OCI-M1 (cell line): ENCODE results near the gene HMCES.

Experiments used
- DNase-seq: peaks from one replicate; lab custom pipeline; 2025; lab: John Stamatoyannopoulos, UW

HMCES gene

DNA sequence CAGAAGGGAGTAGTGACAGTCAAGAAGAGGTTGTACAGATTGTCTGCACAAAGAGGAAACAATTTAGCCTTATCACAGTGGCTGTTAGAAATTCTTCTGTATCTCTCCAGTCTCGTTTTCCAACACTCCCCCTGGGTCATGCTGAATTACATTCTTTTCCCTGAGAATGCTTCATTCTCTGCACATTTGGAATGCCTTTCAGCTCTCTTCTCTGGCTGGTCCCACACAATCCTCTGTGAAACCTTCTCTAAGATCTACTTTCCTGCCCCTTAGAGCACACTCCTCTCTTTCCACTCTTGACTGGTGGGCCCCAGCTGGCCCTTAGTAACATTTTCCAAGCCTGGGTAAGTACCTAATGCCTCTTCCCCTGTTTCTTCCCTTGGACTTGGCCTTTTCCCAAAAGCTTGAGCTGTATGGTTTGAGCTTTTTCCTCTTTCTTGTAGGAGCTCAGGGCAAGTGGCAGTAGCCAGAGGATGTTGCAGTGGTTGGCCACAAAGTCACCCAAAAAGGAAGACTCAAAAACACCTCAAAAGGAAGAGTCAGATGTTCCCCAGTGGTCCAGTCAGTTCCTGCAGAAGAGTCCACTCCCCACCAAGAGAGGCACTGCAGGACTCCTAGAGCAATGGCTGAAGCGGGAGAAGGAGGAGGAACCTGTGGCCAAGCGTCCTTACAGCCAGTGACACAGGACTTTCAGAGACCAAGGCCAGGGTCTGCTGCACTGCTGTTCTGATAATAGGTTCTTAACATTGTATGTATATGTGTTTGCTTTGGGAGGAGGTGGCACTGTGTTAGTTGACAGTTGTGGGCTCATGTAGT is 25.7 kb downstream of the HMCES start:
- DNase-seq, result no peak

DNA sequence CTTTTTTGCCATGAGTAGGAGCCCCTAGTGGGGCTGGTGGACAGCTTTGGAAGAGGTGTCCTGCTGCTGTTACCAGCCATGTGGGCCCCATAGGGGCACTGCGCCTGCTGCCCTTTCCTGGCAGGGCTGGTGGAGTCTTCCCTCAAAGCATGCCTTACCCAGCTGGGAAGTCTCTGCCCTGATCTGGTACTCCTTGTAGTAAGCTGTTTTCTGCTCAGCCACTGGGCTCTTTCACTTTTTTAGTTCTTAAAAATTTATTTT is 26.2 kb downstream of the HMCES start:
- no peak for DNase-seq

DNA sequence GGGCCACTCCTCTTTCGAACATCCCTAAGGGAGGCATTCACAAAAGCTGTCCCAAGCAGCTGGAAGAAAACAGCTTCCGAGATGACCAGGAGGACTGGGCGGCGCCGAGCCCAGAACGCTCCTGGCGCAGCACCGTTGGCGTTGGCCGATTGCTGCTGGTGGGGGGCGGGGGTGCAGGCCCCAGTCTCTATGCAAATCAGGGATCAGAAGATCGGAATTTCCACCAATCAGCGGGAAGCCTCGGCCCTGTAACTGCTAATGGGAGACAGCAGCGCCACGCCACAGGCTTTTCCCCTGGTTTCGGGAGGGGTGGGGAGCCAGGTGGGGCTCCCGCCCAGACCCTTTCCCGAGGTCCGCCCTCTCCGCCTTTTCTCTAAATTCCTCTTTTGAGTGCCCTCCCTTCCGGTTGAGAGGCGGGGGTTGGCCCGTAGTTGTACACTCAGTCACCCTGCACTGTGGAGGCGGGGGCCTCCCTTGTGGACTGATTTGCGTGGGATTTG is 27.0 kb downstream of the HMCES start:
- no peak for DNase-seq

DNA sequence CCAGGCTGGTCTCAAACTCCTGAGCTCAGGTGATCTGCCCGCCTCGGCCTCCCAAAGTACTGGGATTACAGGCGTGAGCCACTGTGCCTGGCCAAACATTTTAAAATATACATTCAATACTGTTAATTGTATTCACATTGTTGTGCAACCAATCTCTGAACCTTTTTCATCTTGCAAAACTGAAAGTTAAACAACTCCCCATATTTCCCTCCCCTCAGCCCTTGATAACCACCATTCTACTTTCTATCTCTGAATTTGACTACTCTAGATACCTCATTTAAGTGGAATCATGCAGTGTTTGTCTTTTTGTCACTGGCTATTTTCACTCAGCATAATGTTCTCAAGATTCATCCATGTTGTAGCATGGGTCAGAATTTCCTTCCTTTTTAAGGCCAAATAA is 30.0 kb downstream of the HMCES start:
- peak; percentile 12 for DNase-seq

DNA sequence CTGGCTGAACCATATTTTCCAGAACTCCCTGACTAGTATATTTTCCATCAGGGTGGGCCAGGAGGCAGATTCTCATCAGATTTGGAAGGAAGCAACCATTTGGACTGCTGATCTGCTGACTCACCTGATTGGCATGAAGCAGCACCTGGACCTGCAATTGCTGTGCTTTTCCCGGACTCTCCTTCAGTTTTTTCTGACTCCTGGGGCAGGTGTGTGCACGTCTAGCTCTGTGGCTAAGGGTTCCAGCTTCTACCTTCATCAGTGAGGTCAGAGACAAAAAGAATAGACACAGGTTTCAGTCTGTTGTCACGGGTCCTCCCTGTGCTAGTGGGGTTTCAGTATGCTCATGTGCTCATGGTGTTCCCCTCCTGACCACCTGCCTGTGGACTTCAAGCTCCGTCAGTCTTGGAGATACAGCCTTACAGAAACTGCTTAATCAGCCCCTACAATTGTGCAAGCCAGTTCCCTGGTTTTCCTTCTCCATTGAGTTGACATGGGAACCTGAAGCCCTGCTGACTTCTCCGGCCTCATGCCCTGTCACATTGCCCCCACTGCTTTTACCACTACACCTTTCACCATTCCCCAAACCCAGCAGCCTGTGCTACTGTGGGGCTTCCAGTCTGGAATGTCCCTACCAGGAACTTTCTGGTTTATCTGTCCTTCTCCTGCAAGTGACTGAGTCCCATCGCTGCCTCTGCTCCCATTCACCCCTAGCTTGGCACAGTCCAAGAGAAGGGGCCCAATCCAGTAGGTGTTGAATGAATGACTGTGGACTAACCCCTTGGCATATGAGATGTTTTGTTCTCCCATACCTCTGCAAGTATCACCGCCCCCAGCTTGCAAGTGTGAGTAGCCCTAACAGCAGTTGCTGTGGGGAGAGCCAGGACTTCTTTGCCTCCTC is 31.7 kb downstream of the HMCES start:
- DNase-seq, result no peak

DNA sequence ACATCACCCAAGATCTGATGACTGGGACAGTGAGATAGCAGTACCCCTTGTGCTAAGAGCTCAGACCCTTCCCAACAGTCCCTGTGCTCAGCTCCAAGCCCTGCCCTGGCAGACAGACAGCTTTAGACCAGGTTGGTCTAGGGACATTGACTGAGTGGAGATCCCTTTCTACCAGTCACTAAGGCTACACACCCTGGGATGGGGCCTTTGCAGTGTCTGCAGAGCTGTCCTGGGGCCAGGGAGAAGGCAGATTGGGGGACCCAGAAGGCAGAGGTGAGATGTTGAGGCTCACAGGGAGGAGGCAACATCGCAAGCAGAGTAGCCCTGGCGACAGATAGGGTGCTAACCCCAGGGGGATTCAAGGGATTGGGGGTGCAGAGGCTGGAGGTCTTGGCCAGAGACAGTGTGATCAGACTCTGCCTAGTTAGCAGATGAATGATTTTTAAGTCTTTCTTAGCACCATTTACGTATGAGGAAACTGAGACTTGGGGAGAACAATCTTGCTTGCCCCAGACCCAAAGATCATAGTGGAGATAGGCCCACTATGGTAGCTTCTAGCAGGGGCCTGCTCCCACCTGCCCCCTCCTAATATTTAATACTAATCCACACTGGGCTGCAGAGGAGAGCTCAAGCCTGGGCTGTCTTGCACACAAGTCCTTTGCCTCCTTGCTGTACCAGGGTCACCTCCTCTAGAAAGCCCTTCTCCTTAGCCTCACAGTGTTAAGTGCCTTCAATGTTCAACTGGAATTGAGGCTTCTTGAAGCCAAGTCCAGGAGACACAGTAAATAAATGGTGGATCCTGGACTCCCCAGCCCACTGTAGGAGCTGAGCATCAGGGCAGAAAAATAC is 32.6 kb downstream of the HMCES start:
- DNase-seq, result no peak

DNA sequence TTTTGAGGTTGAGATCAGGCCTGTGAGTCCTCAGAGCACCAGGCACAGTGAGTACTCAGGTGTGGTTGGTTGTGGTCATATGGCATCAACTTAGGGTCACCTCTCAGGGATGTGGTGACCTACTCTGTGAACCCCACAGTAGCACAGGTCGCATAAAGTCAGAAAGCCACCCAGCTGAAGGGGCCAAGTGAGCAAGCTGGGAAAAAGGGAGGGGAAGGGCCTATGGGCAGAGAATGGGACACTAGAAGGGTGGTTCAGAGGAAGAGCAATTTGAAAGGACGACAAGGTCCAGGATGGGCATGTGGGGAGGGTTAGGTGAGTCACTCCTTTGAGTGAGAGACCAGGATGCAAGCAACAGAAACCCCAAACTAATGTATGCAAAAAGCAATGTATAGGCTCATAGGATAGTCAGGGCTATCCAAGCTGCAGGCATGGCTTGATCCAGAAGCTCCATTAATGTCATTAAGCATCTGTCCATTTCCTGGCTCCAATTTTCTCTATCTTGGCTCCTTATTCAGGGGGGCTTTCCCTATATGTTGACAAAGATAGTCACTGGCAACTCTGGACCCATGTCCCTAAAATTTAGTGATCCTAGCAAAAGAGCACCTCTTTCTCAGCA is 33.5 kb downstream of the HMCES start:
- DNase-seq, result no peak

DNA sequence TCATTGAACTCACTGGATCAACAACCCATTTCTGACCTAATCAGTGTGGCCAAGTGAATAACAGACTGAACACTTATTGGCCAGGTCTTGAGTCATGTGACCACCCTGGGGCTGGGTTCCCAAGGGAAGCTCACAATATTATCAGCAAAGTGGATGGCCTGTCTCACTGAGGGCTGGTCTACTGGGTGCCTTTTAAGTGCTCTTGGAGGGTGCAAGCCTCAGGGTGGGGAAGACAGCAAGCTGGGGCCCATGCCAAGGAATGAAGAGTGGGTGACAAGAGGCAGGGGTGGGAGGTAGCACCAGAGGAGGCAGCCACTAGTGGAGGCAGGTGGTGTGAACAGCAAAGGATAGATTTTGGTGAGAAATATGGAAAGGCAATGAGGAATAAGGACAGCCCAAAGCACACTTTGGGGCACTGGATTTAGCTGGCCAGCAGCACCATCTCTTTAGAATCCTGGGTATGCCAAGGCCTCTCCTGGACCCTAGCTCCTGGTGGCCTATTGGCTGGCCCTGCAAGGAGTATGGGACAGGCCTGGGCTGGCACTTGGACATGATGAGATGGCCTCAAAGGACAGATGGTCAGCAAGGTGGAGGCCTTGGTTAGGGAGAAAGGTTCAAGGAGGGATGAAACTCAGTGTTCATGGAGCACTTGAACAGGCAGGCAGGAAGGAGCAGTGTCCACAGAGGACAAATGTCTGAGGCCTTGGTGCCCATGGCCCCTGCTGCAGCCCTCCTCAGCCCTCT is 34.2 kb downstream of the HMCES start:
- DNase-seq, result peak; percentile 55

DNA sequence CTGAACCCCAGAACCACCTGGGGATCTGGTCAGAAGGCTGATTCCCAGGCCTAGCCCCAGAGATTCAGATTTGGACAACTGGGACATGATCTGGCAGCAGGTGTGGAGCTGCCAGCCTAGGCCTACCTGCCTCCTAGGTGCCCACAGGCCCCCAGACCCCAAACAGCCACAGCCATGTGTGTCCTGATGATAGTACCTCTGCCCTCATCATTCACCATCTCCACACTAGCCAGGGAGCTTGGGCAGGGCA is 34.7 kb downstream of the HMCES start:
- peak; percentile 57 for DNase-seq

DNA sequence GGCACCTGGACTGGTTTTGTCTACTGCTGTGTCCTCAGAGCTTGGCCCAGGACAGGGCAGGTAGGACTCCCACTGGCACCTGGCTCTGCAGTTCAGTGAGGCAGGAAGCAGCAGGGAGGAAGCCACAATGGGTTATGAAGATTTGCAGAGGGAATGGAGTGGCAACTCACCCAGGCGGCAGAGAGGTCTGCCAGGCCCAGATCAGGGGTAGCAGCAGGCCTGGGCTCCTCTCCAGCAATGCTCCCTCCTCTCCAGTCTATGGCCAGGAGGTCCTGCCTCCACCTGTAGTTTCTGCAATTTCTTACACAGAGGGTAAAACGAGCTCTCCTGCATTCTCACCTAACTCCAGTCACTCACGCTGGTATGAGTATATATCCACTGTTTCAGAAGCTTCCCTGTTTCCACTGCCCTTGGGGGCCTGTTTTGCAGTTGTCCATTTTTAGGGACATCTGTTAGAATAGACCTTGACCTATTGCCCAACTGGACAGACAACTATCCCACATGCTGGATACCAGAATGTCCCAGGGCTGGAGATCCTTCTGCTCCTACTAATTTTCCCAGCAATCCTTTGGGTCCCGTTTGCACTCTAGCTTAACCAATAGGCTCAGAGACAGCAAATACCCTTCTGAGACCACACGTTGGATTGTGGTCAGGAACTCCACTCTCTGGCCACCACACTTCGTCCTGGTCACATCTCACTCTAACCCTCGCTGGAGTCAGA is 35.2 kb downstream of the HMCES start:
- peak; percentile 64 for DNase-seq

DNA sequence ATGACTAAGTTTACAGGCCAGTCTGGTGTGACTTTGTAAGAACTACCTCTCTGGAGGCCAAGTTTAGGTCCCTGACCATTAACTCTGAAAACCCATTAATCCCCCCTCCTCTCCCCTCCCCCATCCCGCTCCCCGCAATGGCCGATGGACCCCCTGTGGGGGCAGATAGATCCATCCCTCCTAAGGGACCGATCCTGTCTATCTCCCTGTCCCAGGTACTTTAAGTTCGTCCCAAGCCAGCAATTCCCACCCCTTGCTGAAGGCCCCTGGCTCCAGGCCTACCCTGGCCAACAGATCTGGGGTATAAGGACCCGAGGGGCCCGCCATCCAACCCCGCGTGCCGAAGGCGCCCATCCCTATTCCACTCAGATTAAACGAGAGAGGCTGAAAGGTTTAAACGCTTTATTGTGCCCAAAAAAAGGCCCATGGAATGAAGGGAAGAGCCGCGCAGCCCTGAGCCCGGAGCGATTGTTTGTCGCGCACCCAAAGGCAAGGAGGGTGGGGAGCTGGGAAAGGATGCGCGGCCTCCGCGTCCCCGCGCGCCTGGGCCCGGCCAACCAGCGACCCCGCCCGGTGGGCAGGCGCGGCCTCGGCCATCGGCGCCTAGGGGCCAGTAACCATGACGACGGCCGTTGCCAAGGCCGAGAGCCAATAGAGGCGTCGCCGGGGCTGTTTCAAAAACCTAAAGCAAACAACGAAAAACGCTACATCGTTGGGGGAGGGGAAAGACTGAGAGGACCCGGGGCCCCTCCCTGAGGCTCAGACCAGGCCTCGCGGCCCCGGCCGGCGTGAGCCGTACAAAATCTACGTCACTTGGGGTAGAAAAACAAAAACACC is 35.9 kb downstream of the HMCES start:
- DNase-seq, result peak; percentile 86

DNA sequence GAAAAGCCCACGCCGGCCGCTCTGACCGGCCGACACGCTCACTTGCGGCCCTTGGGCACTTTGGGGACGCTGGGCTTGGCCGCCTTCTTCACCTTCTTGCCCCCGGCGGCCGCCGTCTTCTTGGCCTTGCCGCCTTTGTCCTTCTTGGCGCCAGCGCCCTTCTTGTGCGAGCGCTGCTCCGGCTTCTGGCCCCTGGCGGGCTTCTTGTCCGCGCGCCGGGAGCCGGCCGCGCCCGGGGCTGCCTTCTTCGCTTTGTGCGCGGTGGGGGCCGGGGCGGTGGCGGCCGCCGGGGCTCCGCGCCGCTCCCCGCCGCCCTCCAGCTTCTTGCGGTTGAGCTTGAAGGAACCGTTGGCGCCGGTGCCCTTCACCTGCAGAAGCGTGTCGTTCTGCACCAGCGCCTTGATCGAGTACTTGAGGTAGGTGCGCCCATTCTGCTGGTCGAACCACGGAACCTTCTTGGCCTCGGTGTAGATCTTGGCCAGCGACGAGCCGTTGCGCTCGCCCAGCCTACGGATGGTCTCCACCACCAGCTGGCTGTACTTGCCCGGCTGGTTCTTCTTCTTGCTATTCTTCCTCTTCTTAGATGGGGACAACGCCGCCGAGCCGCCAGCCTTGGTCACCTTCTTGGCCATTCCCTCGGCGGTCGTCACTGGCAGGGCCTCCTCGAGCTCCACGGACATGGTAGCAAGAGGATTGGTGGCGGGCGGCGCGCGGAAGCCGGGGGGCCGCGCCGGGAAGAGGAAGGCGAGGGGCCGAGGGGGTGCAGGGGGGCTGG is 36.7 kb downstream of the HMCES start:
- DNase-seq, result peak; percentile 47

DNA sequence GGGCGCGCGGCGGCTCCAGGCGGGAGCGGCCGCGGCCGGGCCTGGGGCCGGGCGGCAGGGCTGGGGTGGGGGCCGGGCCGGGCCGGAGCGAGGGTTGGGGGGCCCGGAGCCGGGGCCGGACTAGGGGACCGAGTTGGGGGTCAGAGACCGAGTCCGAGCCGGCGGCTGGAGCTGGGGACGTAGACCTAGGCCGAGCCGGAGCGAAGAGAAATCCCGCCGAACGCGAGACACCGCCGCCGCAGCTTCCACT is 37.3 kb downstream of the HMCES start:
- DNase-seq, result no peak

DNA sequence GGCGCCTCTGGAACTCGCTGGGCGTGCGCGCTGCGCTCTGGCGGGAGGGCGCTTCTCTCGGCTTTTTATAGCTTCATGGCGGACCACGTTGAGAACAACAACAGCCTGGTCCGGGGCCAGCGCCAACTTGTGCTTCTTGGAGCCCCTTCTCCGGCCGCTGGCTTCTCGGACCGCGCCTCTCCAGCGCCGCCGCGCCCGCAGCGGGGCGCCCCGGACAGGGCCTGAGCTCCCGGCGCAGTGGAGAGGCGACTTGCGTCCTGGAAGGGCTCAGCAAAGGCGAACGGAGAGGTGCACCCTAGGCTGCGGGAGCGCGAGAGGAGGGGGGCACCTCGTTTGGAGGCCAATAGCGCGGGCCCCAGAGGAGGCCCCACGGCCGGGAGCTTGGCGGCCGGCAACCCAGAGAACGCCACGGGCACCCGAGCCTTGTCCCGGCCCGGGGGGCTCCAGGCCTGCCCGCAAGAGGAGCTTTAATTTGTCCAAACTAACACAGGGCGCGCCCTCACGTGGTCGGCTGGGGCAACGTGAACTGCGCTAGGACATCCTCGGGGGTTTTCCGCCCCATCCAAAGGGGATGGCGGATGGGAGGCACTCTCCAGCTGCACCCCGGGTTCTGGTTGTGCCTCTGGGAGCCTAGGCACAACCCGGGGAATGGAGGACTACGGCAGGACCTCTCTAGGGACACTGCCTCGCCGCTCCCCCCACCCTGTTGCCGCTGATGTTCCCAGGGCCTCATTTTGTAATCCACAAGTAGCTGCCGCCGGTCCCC is 37.8 kb downstream of the HMCES start:
- peak; percentile 90 for DNase-seq

DNA sequence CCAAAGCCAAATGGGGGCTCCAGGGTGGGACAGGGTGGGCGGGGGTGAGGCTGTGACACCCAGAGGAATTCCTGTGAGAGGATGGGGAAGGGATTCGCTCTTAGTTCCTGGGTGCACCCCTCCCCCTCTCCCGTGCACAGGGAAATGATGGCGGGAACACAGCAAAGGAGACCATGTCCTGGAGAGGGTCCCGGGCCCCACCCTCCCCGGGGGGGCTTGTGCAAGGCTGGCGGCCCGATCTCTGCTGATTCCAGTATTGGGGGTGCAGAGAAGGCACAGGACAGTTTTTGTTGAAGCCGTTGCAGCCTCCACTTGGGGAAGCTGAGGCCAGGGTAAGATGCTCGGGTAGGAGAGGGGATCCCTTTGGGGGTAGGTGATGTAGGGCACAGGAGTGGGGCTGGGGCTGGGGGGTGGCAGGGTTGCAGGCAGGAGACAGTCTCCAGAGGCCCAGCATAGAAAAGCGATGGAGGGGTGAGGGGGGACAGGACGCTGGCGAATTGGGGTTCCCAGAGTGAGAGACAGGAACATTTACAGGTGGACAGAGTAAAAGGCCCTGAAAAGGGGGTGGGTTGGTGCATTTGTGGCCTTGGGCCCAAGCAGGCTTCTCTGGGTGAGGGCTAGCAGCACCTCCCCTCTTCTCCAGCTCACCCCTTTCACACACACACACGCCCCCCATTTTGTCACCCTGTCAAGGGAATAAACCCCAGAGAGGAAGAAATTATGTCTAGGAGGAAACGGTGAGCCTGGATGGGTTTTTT is 38.5 kb downstream of the HMCES start:
- no peak for DNase-seq

DNA sequence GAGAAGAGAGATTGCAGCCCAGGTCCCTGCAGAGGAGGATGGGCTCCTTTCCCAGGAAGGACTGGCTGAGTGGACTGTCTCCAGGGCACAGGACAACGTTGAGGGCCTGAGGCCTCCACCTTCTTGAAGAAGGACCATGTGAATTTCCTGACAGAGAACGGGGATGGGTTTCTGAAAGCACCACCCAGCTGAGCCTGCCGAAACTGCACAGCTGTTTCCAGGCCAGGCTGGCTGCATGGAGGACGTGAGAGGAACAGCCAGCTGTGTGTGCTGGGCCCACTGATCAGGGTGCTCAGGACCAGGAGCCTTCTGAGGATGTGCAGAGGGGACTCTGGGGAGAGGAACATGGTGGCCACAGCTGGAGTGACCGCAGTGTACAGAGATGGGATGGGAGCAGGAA is 39.2 kb downstream of the HMCES start:
- no peak for DNase-seq

DNA sequence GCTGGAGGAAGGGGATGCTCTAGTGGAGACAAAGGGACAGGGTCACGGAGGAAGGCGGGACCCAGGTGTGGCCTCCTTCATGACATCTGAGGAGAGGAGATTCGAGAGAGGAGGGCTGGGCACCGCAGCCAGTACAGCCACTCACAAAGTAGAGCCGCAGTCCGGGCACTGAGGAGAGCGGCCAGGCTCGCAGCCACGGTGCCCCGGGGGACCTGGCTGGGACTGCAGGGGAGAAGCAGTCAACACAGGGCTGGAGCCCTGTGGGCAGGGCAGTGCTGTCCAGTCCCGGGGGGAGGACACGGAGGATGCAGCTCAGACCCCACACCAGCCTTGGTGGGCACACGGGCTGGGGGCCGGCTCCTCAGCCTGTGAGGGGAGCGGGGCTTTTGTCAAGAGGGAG is 40.3 kb downstream of the HMCES start:
- no peak for DNase-seq

DNA sequence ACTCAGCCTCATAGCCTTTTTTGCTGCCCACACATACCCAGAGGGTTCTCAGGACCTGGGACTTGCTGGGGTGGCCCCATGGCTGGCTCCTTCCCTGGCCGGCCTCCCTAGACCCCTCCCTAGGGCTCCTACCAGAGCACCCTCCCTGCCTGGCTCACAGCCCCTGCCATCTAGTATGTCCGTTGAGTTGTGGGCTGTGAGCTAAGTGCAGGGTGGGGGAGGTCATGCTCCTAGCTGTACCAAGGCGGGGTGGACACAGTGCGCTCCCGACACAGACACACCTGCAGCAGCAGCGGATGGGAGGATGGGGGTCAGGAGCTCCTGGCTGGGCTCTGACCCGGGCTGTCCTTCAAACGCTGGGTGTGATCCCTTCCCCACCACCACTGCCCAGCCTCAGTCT is 41.6 kb downstream of the HMCES start:
- DNase-seq, result no peak
